H1 (cell line): ENCODE data around the gene ARHGAP28. TPM values are rescaled to one million over a fixed set of nuclear protein-coding genes. Genes with fewer than 3 reads are reported as not detected.

Experiments used
- CTCF ChIA-PET: fragments of 300-600 bp; sonication (Branson Sonifier 250); formaldehyde crosslinking; loops from one replicate; lab custom pipeline; 2021; ENCODE audit not compliant: partially characterized antibody; lab: Charles Lee
- POLR2A ChIA-PET: fragments of 300-600 bp; sonication (Branson Sonifier 250); formaldehyde crosslinking; loops from one replicate; lab custom pipeline; 2021; ENCODE audit warnings: inconsistent platforms; ENCODE audit not compliant: partially characterized antibody; lab: Charles Lee
- DNase-seq, 2 experiments: peaks; one replicate each; pipeline versions ENCODE4 v3.0.0 to v3.0.0-alpha.2; 2010 to 2022; ENCODE audit warnings: low spot score in 2 of 2, low read depth in 1 of 2, mixed read lengths in 1 of 2
- FAIRE-seq: peaks from 2 replicates; lab custom pipeline; 2011; peaks lifted over from hg19 to GRCh38; lab: Jason Lieb, UNC
- H2AFZ ChIP-seq: 2 replicates; pipeline ENCODE4 v1.8.1; 2012; ENCODE audit warnings: low read length, inconsistent platforms
- H2AK5ac ChIP-seq: 2 replicates; pipeline ENCODE4 v1.6.1; 2013; ENCODE audit warnings: low read depth, low read length
- H2BK120ac ChIP-seq: replicated peaks from 2 replicates; pipeline ENCODE3; 2013; ENCODE audit warnings: low read depth, low read length, inconsistent platforms
- H2BK12ac ChIP-seq: 2 replicates; pipeline ENCODE4 v1.6.1; 2013; ENCODE audit warnings: low read depth, low read length
- H2BK15ac ChIP-seq: 2 replicates; pipeline ENCODE4 v1.6.1; 2013; ENCODE audit warnings: low read length
- H2BK20ac ChIP-seq: 2 replicates; pipeline ENCODE4 v1.6.1; 2013; ENCODE audit warnings: low read length
- H2BK5ac ChIP-seq: 2 replicates; pipeline ENCODE4 v1.6.1; 2013; ENCODE audit warnings: low read depth, low read length
- H3K14ac ChIP-seq: 2 replicates; pipeline ENCODE4 v1.6.1; 2013; ENCODE audit warnings: inconsistent platforms; ENCODE audit not compliant: insufficient read length
- H3K18ac ChIP-seq: 2 replicates; pipeline ENCODE4 v1.6.1; 2013; ENCODE audit warnings: low read length; ENCODE audit errors: extremely low read depth
- H3K23ac ChIP-seq: 2 replicates; pipeline ENCODE4 v1.6.1; 2013; ENCODE audit warnings: inconsistent platforms; ENCODE audit not compliant: insufficient read length
- H3K23me2 ChIP-seq: 2 replicates; pipeline ENCODE4 v1.6.1; 2013; ENCODE audit warnings: low read depth, low read length
- H3K27ac ChIP-seq: 2 replicates; pipeline ENCODE4 v1.6.1; 2011; ENCODE audit warnings: low read depth, low read length, inconsistent platforms
- H3K27me3 ChIP-seq, 4 experiments: replicated peaks in 1 of 4; 1 replicate in 1 of 4; 2 replicates in 3 of 4; pipeline versions ENCODE4 v1.6.1 to v1.8.1; 2011 to 2013; ENCODE audit warnings: low read length in 3 of 4, mild to moderate bottlenecking in 3 of 4, inconsistent platforms in 2 of 4, mixed read lengths in 2 of 4, moderate library complexity in 1 of 4; ENCODE audit not compliant: control insufficient read depth in 3 of 4, insufficient read depth in 3 of 4; ENCODE audit errors: extremely low read depth in 1 of 4
- H3K36me3 ChIP-seq, 4 experiments: 2 replicates each; pipeline versions ENCODE4 v1.6.1 to v1.8.1; 2011 to 2013; ENCODE audit warnings: mild to moderate bottlenecking in 4 of 4, low read length in 3 of 4, moderate library complexity in 2 of 4, control low read depth in 1 of 4, inconsistent platforms in 1 of 4; ENCODE audit not compliant: insufficient read depth in 4 of 4, control insufficient read depth in 2 of 4
- H3K4ac ChIP-seq: replicated peaks from 2 replicates; pipeline ENCODE3; 2013; ENCODE audit warnings: low read length, low read depth, mixed read lengths, inconsistent platforms; ENCODE audit not compliant: insufficient read length
- H3K4me1 ChIP-seq, 4 experiments: replicated peaks in 1 of 4; 1 replicate in 1 of 4; 2 replicates in 3 of 4; pipeline versions ENCODE4 v1.6.1 to v1.8.1; 2011 to 2013; ENCODE audit warnings: low read length in 3 of 4, inconsistent platforms in 2 of 4, mixed read lengths in 1 of 4; ENCODE audit not compliant: insufficient read depth in 4 of 4, control insufficient read depth in 3 of 4
- H3K4me2 ChIP-seq, 2 experiments: 2 replicates each; pipeline versions ENCODE4 v1.6.1 to v1.8.1; 2011 to 2013; ENCODE audit warnings: low read depth in 2 of 2, low read length in 2 of 2, control low read depth in 1 of 2, inconsistent platforms in 1 of 2, mild to moderate bottlenecking in 1 of 2; ENCODE audit not compliant: insufficient read depth in 1 of 2
- H3K4me3 ChIP-seq, 4 experiments: fragments of 200-600, 300-600 bp in 1 of 4; sonication (generic), shearing (Covaris generic), sonication (Bioruptor Twin) in 1 of 4; 2 replicates each; pipeline versions ENCODE4 v1.5.1 to v1.8.1; 2011 to 2016; ENCODE audit warnings: low read length in 4 of 4, low read depth in 3 of 4, control low read depth in 2 of 4, inconsistent platforms in 2 of 4, mild to moderate bottlenecking in 2 of 4, mixed read lengths in 1 of 4, moderate library complexity in 1 of 4; ENCODE audit not compliant: insufficient read depth in 2 of 4; ENCODE audit errors: extremely low read depth in 1 of 4
- H3K56ac ChIP-seq: replicated peaks from 2 replicates; pipeline ENCODE3; 2013; ENCODE audit warnings: low read depth, mild to moderate bottlenecking, mixed read lengths, low read length, inconsistent platforms; ENCODE audit not compliant: insufficient read length
- H3K79me1 ChIP-seq: 2 replicates; pipeline ENCODE4 v1.6.1; 2013; ENCODE audit warnings: low read depth, low read length, control low read depth
- H3K79me2 ChIP-seq, 2 experiments: 2 replicates each; pipeline versions ENCODE4 v1.6.1 to v1.8.1; 2012 to 2013; ENCODE audit warnings: low read length in 2 of 2, mild to moderate bottlenecking in 2 of 2, inconsistent platforms in 1 of 2; ENCODE audit not compliant: insufficient read depth in 2 of 2, control insufficient read depth in 1 of 2
- H3K9ac ChIP-seq, 4 experiments: replicated peaks in 1 of 4; 1 replicate in 1 of 4; 2 replicates in 3 of 4; pipeline versions ENCODE4 v1.6.1 to v1.8.1; 2011 to 2013; ENCODE audit warnings: low read depth in 3 of 4, low read length in 3 of 4, control low read depth in 2 of 4, mild to moderate bottlenecking in 2 of 4, moderate library complexity in 2 of 4, inconsistent platforms in 1 of 4; ENCODE audit errors: extremely low read depth in 1 of 4
- H3K9me3 ChIP-seq, 2 experiments: 2 replicates each; pipeline versions ENCODE4 v1.6.1 to v1.8.1; 2012 to 2013; ENCODE audit warnings: mild to moderate bottlenecking in 2 of 2, moderate library complexity in 2 of 2, control low read depth in 1 of 2, inconsistent platforms in 1 of 2, low read depth in 1 of 2, low read length in 1 of 2, mixed read lengths in 1 of 2; ENCODE audit not compliant: insufficient read depth in 2 of 2
- H4K20me1 ChIP-seq, 2 experiments: replicated peaks in 1 of 2; 2 replicates each; pipeline versions ENCODE3 to v1.8.1; 2011 to 2013; ENCODE audit warnings: inconsistent platforms in 2 of 2, low read length in 2 of 2, mild to moderate bottlenecking in 1 of 2; ENCODE audit not compliant: insufficient read depth in 2 of 2, control insufficient read depth in 1 of 2
- H4K5ac ChIP-seq: 2 replicates; pipeline ENCODE4 v1.6.1; 2013; ENCODE audit warnings: low read length, low read depth, mixed read lengths, inconsistent platforms; ENCODE audit not compliant: insufficient read length
- H4K8ac ChIP-seq: 2 replicates; pipeline ENCODE4 v1.8.0; 2013; ENCODE audit warnings: mild to moderate bottlenecking, moderate library complexity, low read length, inconsistent platforms; ENCODE audit not compliant: insufficient read depth; ENCODE audit errors: extremely low read depth
- H4K91ac ChIP-seq: replicated peaks from 2 replicates; pipeline ENCODE3; 2013; ENCODE audit warnings: low read length, mixed read lengths, inconsistent platforms; ENCODE audit not compliant: insufficient read length
- BCL11A ChIP-seq, 2 experiments: IDR thresholded peaks; one replicate each; pipeline ENCODE4 v1.6.1; 2011; ENCODE audit warnings: low read depth in 2 of 2, low read length in 2 of 2, mild to moderate bottlenecking in 2 of 2
- BRCA1 ChIP-seq: IDR thresholded peaks from 2 replicates; pipeline ENCODE4 v1.6.1; 2012; ENCODE audit warnings: low read depth, low read length, improper control_type of control experiment
- CHD1 ChIP-seq: IDR thresholded peaks from 2 replicates; pipeline ENCODE4 v1.6.1; 2012; ENCODE audit warnings: low read depth, low read length, improper control_type of control experiment
- KDM1A ChIP-seq: fragments of 200-600, 300-600 bp; sonication (generic); IDR thresholded peaks from 2 replicates; pipeline ENCODE4 v1.7.1; 2016; ENCODE audit warnings: mild to moderate bottlenecking, low read length, borderline replicate concordance
- POLR2AphosphoS5 ChIP-seq: IDR thresholded peaks from 2 replicates; pipeline ENCODE4 v1.6.1; 2011; ENCODE audit warnings: low read depth, low read length
- RAD21 ChIP-seq, 2 experiments: IDR thresholded peaks in 1 of 2; conservative IDR thresholded peaks in 1 of 2; 2 replicates each; pipeline ENCODE4 v1.6.1; 2011; ENCODE audit warnings: low read depth in 2 of 2, low read length in 2 of 2, improper control_type of control experiment in 1 of 2, inconsistent platforms in 1 of 2, mild to moderate bottlenecking in 1 of 2, moderate library complexity in 1 of 2
- RNF2 ChIP-seq: fragments of 200-900, 300-1000 bp; sonication (generic); IDR thresholded peaks from 2 replicates; pipeline ENCODE4 v1.7.1; 2016; ENCODE audit warnings: borderline replicate concordance, low read depth, mild to moderate bottlenecking, antibody characterized with exemption, low read length; ENCODE audit not compliant: poor library complexity, severe bottlenecking; ENCODE audit errors: missing control alignments
- RXRA ChIP-seq: IDR thresholded peaks from 2 replicates; pipeline ENCODE4 v1.6.1; 2011; ENCODE audit warnings: low read depth, mild to moderate bottlenecking, low read length, moderate library complexity; ENCODE audit not compliant: insufficient read depth
- SIN3A ChIP-seq, 2 experiments: IDR thresholded peaks in 1 of 2; conservative IDR thresholded peaks in 1 of 2; 2 replicates each; pipeline ENCODE4 v1.6.1; 2011 to 2012; ENCODE audit warnings: low read length in 2 of 2, improper control_type of control experiment in 1 of 2, low read depth in 1 of 2, mild to moderate bottlenecking in 1 of 2
- SP1 ChIP-seq: IDR thresholded peaks from 2 replicates; pipeline ENCODE4 v1.6.1; 2011; ENCODE audit warnings: low read depth, low read length
- SP2 ChIP-seq: IDR thresholded peaks from 2 replicates; pipeline ENCODE4 v1.6.1; 2012; ENCODE audit warnings: mild to moderate bottlenecking, low read length, inconsistent platforms
- TCF12 ChIP-seq: IDR thresholded peaks from 2 replicates; pipeline ENCODE4 v1.6.1; 2011; ENCODE audit warnings: low read depth, mild to moderate bottlenecking, low read length
- polyA plus RNA-seq, 7 experiments: library from polyadenylated mRNA; depleted of rRNA in 3 of 7; stranded (reverse) in 5 of 7; unstranded in 2 of 7; fragments of >200 nt in 5 of 7; fragments of 200-250 nt in 2 of 7; gene quantifications; 1 replicate in 5 of 7; 2 replicates in 1 of 7; 4 replicates in 1 of 7; pipeline versions ENCODE4 v1.2.1 to v1.2.3, GENCODE V29; 2011 to 2013; ENCODE audit warnings: missing spikeins in 2 of 7, mixed read lengths in 2 of 7
- total RNA-seq: library from RNA; stranded (reverse); fragmentation: NEBNext Ultra II Directional; extraction: Animal tissue kit (Norgen Biotek cat#: 25700); gene quantifications from 2 replicates; pipeline ENCODE4 v1.2.1, GENCODE V29; 2021

The ARHGAP28 gene
- total and polyA plus RNA-seq, 2 of the 8 experiments (the other 6 are each of a cell fraction or from before 2014, with no cell fraction given) = 2.9 to 14.4 TPM

DNA sequence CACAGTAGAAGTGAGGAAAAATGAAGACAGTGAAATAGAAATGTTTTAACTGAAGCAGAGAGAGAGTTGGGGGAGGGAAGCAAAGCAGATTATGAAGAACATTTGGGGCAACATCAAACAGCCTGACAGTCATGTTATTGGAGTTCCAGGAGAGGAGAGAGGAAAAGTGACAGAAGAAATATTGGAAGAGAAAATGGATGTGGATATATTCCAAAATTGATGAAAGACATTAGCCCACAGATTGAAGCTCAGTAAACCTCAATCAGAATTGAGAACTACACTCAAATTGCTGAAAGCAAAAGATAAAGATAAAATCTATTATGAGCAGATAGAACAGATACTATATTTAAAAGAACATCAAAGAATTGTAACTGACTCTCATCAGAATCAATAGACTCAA is 90.8 kb downstream of the ARHGAP28 start:
- H4K91ac ChIP-seq = no peak overlapping the region

More for the DNA sequence above, 90.8 kb downstream of the ARHGAP28 start:
- ChIA-PET POLR2A (no interaction called here), CTCF (interaction anchor here (0.8 to 2.6 kb wide), 3 partner anchors 12 to 281 kb away, joined by 3 to 9 read pairs (median 3); no protein-coding TSS in a partner anchor)
- Histone ChIP-seq H4K8ac (no peak overlapping the region), H3K27me3 (no peaks in the 10 kb centered on the region), H2AFZ (no peak overlapping the region), H4K5ac (no peak overlapping the region), H3K56ac (no peak overlapping the region), H2AK5ac (no peak overlapping the region), H3K4me1 (no peaks in the 10 kb centered on the region), H3K4me2 (no peak overlapping the region), H3K9ac (no peak overlapping the region), H3K4me3 (no peak overlapping the region), H2BK5ac (no peak overlapping the region), H3K23me2 (no peaks in the 10 kb centered on the region), H3K36me3 (no peaks in the 10 kb centered on the region; a peak in 1 of 8 replicates)
- FAIRE-seq (no peak), DNase-seq (no peak)
- no peak for TF ChIP-seq SP2
- no peak for TF ChIP-seq RAD21 (IDR thresholded peaks at IDR 0.05 in 1 of 2, conservative IDR thresholded peaks at IDR 0.05 in 1 of 2; ENCODE audit: low read depth in 2 of 2, low read length in 2 of 2)
- TF ChIP-seq RNF2 = no peak
- no peak for TF ChIP-seq TCF12
- TF ChIP-seq POLR2AphosphoS5 = no peak
- TF ChIP-seq SIN3A (conservative IDR thresholded peaks at IDR 0.05 in 1 of 2, IDR thresholded peaks at IDR 0.05 in 1 of 2; ENCODE audit: low read depth in 1 of 2, low read length in 2 of 2) = no peak
- TF ChIP-seq BRCA1 = no peak
- no peak for TF ChIP-seq KDM1A
- no peak for TF ChIP-seq CHD1
- TF ChIP-seq SP1 = no peak
- no peak for TF ChIP-seq RXRA
- no peak for TF ChIP-seq BCL11A (IDR thresholded peaks at IDR 0.05; ENCODE audit: low read depth in 2 of 2, low read length in 2 of 2)
- TF ChIP-seq, all 59 proteins: peak for 0
- H3K23ac ChIP-seq = no peak overlapping the region
- no peak overlapping the region for H3K27ac ChIP-seq
- no peaks in the 10 kb centered on the region for H3K79me1 ChIP-seq
- no peak overlapping the region for H2BK15ac ChIP-seq
- no peaks in the 10 kb centered on the region for H4K20me1 ChIP-seq
- H3K14ac ChIP-seq = no peak overlapping the region
- no peak overlapping the region for H3K18ac ChIP-seq
- H3K4ac ChIP-seq = no peak overlapping the region
- no peak overlapping the region for H2BK20ac ChIP-seq
- no peaks in the 10 kb centered on the region for H3K79me2 ChIP-seq
- no peak overlapping the region for H2BK120ac ChIP-seq
- no peak overlapping the region for H2BK12ac ChIP-seq
- H3K9me3 ChIP-seq = no peaks in the 10 kb centered on the region
